Right renal cortex interstitium (tissue), 3 donors: ENCODE data around the gene AUTS2. TPM values are rescaled to one million over a fixed set of nuclear protein-coding genes. Genes with fewer than 3 reads are reported as not detected.

Experiments
- DNase-seq, 3 donors: peaks; one replicate each; pipeline ENCODE4 v3.0.0-alpha.2; 2013; ENCODE audit warnings: low read depth in 3 of 3, low spot score in 2 of 3
- polyA plus RNA-seq, 3 donors: library from polyadenylated mRNA; unstranded; fragments of 120-200 nt; gene quantifications; one replicate each; pipeline ENCODE4 v1.2.1, GENCODE V29; 2013; ENCODE audit not compliant: insufficient read length in 3 of 3

AUTS2 gene
- polyA plus RNA-seq, 3 donors: 51.6 to 66.2 (median 55.2) TPM

GRCh38 chr7:70836279-70836678 is 1238.0 kb downstream of the AUTS2 start:
- DNase-seq: no peak

- no peak for DNase-seq
Observed at GRCh38 chr7:70836946-70837345, 1238.7 kb downstream of the AUTS2 start.

- no peak for DNase-seq
Observed at GRCh38 chr7:70837589-70837988, 1239.3 kb downstream of the AUTS2 start.

GRCh38 chr7:70838292-70838907 is 1240.1 kb downstream of the AUTS2 start:
- DNase-seq: no peak
